ENCODE results near the gene DNTT. TPM values are rescaled to one million over a fixed set of nuclear protein-coding genes. Genes with fewer than 3 reads are reported as not detected.

Gene DNTT
- polyA plus RNA-seq (2011; rRNA removed) (not detected in 2 replicates), polyA minus RNA-seq (2011; rRNA and poly(A)+ RNA removed) (not detected in 2 replicates)

GRCh38 chr10:96304230-96304629 lies at the start of gene DNTT:
DNTT (plus strand) TSS chr10:96304434; CDS start chr10:96304498, 64 bp downstream.
- no peaks in the 10 kb centered on the region for H3K36me3 ChIP-seq (ENCODE audit: control insufficient read depth, insufficient read depth, low read length)
- no peak within 1 kb of the TSS for H3K4me3 ChIP-seq (ENCODE audit: low read depth, low read length)
- CTCF ChIA-PET: interaction anchor here (1.5 to 2.1 kb wide), 2 partner anchors 10 to 288 kb away, joined by 5 to 6 read pairs; no protein-coding TSS in a partner anchor
- TF ChIP-seq CTCF (IDR thresholded peaks at IDR 0.05; ENCODE audit: insufficient read depth, low read depth, low read length): no peak
- peaks cover 3% of the 10 kb centered on the region; the same call in 1 of the 2 replicates for H3K27me3 ChIP-seq (ENCODE audit: control insufficient read depth, insufficient read depth, low read length)
- DNase-seq (ENCODE audit: low read depth): no peak
- POLR2A ChIA-PET: no interaction called here

- TF ChIP-seq CTCF (IDR thresholded peaks at IDR 0.05; ENCODE audit: insufficient read depth, low read depth, low read length): no peak
- H3K27me3 ChIP-seq (ENCODE audit: control insufficient read depth, insufficient read depth, low read length): no peaks in the 10 kb centered on the region
- ChIA-PET CTCF (no interaction called here), POLR2A (no interaction called here)
- no peak for DNase-seq (ENCODE audit: low read depth)
- H3K36me3 ChIP-seq (ENCODE audit: control insufficient read depth, insufficient read depth, low read length): no peaks in the 10 kb centered on the region
- no peak overlapping the region for H3K4me3 ChIP-seq (ENCODE audit: low read depth, low read length)
Measured at GRCh38 chr10:96254976-96255375, 49.3 kb upstream of the DNTT start.

- no peak for DNase-seq (ENCODE audit: low read depth)
- TF ChIP-seq CTCF (IDR thresholded peaks at IDR 0.05; ENCODE audit: insufficient read depth, low read depth, low read length): no peak
- no peaks in the 10 kb centered on the region for H3K36me3 ChIP-seq (ENCODE audit: control insufficient read depth, insufficient read depth, low read length)
- POLR2A ChIA-PET: no interaction called here
- H3K4me3 ChIP-seq (ENCODE audit: low read depth, low read length): no peak overlapping the region
- H3K27me3 ChIP-seq (ENCODE audit: control insufficient read depth, insufficient read depth, low read length): no peaks in the 10 kb centered on the region
- CTCF ChIA-PET: no interaction called here
Measured at GRCh38 chr10:96255549-96256333, 48.5 kb upstream of the DNTT start.

- Histone ChIP-seq H3K4me3 (ENCODE audit: low read depth, low read length) (no peak overlapping the region), H3K36me3 (ENCODE audit: control insufficient read depth, insufficient read depth, low read length) (no peaks in the 10 kb centered on the region), H3K27me3 (ENCODE audit: control insufficient read depth, insufficient read depth, low read length) (no peaks in the 10 kb centered on the region)
- no peak for TF ChIP-seq CTCF (IDR thresholded peaks at IDR 0.05; ENCODE audit: insufficient read depth, low read depth, low read length)
- no peak for DNase-seq (ENCODE audit: low read depth)
- ChIA-PET POLR2A (no interaction called here), CTCF (interaction anchor here (0.6 kb wide), 1 partner anchor 208 kb away, joined by 3 read pairs; no protein-coding TSS in a partner anchor)
Measured at GRCh38 chr10:96257944-96258343, 46.3 kb upstream of the DNTT start.

GRCh38 chr10:96259150-96259549 lies 45.1 kb upstream of the DNTT start:
- no peak for TF ChIP-seq CTCF (IDR thresholded peaks at IDR 0.05; ENCODE audit: insufficient read depth, low read depth, low read length)
- Histone ChIP-seq H3K4me3 (ENCODE audit: low read depth, low read length) (no peak overlapping the region), H3K36me3 (ENCODE audit: control insufficient read depth, insufficient read depth, low read length) (no peaks in the 10 kb centered on the region), H3K27me3 (ENCODE audit: control insufficient read depth, insufficient read depth, low read length) (no peaks in the 10 kb centered on the region)
- DNase-seq (ENCODE audit: low read depth): no peak
- ChIA-PET POLR2A (no interaction called here), CTCF (no interaction called here)

Measured in BJ (cell line).